GM12878 (cell line): ENCODE measurements around the gene SNX12. TPM values are rescaled to one million over a fixed set of nuclear protein-coding genes. Genes with fewer than 3 reads are reported as not detected.

ENCODE experiments used
- ATAC-seq: fragments of 200-7000 bp; cut with Tn5 transposase; 3 replicates; pipeline ENCODE4 v1.9.1; 2020; ENCODE audit warnings: mild to moderate bottlenecking, moderate library complexity
- BruUV-seq: library from RNA; stranded (reverse); fragments of 400-500 nt; replicated peaks from 2 replicates; lab custom pipeline; 2021; lab: Mats Ljungman, UMichigan
- CTCF ChIA-PET: fragments of 300-600 bp; sonication (Branson Sonifier 250); formaldehyde crosslinking; extraction: SDS; loops from one replicate; lab custom pipeline; 2021; ENCODE audit warnings: inconsistent platforms; lab: Yijun Ruan, JAX
- POLR2A ChIA-PET: fragments of 350-600 bp; formaldehyde crosslinking; extraction: SDS; loops from one replicate; lab custom pipeline; 2021; ENCODE audit warnings: inconsistent platforms; lab: Charles Lee
- RAD21 ChIA-PET: fragments of 300-600 bp; sonication (Branson Sonifier 250); formaldehyde crosslinking; loops from one replicate; lab custom pipeline; 2023; ENCODE audit warnings: antibody characterized with exemption; ENCODE audit not compliant: unreplicated experiment; lab: Charles Lee
- SMC1A ChIA-PET: fragments of 300-600 bp; sonication (Branson Sonifier 250); formaldehyde crosslinking; loops from one replicate; lab custom pipeline; 2023; ENCODE audit not compliant: unreplicated experiment, uncharacterized antibody; lab: Charles Lee
- DNase-seq: peaks from one replicate; pipeline ENCODE4 v3.0.0-alpha.2; 2011; ENCODE audit warnings: low read depth, low spot score
- FAIRE-seq: peaks from 3 replicates; lab custom pipeline; 2011; peaks lifted over from hg19 to GRCh38; lab: Jason Lieb, UNC
- H2AFZ ChIP-seq: 2 replicates; pipeline ENCODE4 v1.6.0; 2011; ENCODE audit warnings: low read depth, low read length, control low read depth; ENCODE audit not compliant: control insufficient read depth
- H3K27ac ChIP-seq: 2 replicates; pipeline ENCODE4 v1.5.1; 2011; ENCODE audit warnings: control low read depth; ENCODE audit not compliant: control insufficient read depth, insufficient read depth
- H3K27me3 ChIP-seq, 2 experiments: replicated peaks in 1 of 2; 2 replicates each; pipeline versions ENCODE4 v1.6.0 to v1.6.1; 2011; ENCODE audit warnings: low read length in 1 of 2; ENCODE audit not compliant: control insufficient read depth in 2 of 2, insufficient read depth in 2 of 2
- H3K36me3 ChIP-seq, 2 experiments: 2 replicates each; pipeline ENCODE4 v1.5.1; 2011; ENCODE audit warnings: low read length in 1 of 2; ENCODE audit not compliant: control insufficient read depth in 2 of 2, insufficient read depth in 2 of 2
- H3K4me1 ChIP-seq: 2 replicates; pipeline ENCODE4 v1.6.1; 2011; ENCODE audit warnings: mild to moderate bottlenecking, low read length, moderate library complexity, mixed read lengths; ENCODE audit not compliant: control insufficient read depth, insufficient read depth
- H3K4me2 ChIP-seq: 2 replicates; pipeline ENCODE4 v1.6.0; 2011; ENCODE audit warnings: control low read depth; ENCODE audit not compliant: control insufficient read depth, insufficient read depth
- H3K4me3 ChIP-seq: fragments of 200-600 bp; sonication (generic); 2 replicates; pipeline ENCODE4 v1.5.1; 2016
- H3K79me2 ChIP-seq: 2 replicates; pipeline ENCODE4 v1.6.0; 2011; ENCODE audit warnings: low read length; ENCODE audit not compliant: control insufficient read depth, insufficient read depth
- H3K9ac ChIP-seq: 2 replicates; pipeline ENCODE4 v1.8.0; 2011; ENCODE audit warnings: low read length, control low read depth, mixed read lengths; ENCODE audit not compliant: control insufficient read depth, insufficient read depth
- H3K9me3 ChIP-seq: replicated peaks from 3 replicates; pipeline ENCODE4 v1.5.1; 2011; ENCODE audit warnings: mild to moderate bottlenecking, low read length; ENCODE audit not compliant: control insufficient read depth, insufficient read depth
- H4K20me1 ChIP-seq: 2 replicates; pipeline ENCODE4 v1.6.0; 2011; ENCODE audit not compliant: control insufficient read depth, insufficient read depth
- CBX5 ChIP-seq: sonication (generic); IDR thresholded peaks from 2 replicates; pipeline ENCODE4 v1.6.1; 2016; ENCODE audit warnings: low read depth, moderate library complexity, mild to moderate bottlenecking, inconsistent platforms
- EP300 ChIP-seq, 2 experiments: fragments of 150-350 bp in 1 of 2; IDR thresholded peaks; 2 replicates each; pipeline ENCODE4 v1.6.1; 2011 to 2012; ENCODE audit warnings: low read depth in 2 of 2, low read length in 2 of 2, borderline replicate concordance in 1 of 2, improper control_type of control experiment in 1 of 2, inconsistent platforms in 1 of 2; ENCODE audit not compliant: control insufficient read depth in 1 of 2
- MLLT1 ChIP-seq: fragments of 450-650 bp; IDR thresholded peaks from 2 replicates; pipeline ENCODE4 v1.6.1; 2016; ENCODE audit warnings: mild to moderate bottlenecking
- MYC ChIP-seq: IDR thresholded peaks from 2 replicates; pipeline ENCODE4 v1.6.1; 2011; ENCODE audit warnings: mild to moderate bottlenecking, low read length, moderate library complexity, inconsistent platforms; ENCODE audit not compliant: insufficient read depth, insufficient replicate concordance, insufficient read length, severe bottlenecking
- PAX5 ChIP-seq: IDR thresholded peaks from 2 replicates; pipeline ENCODE4 v1.6.1; 2011; ENCODE audit warnings: low read depth, low read length, borderline replicate concordance
- POU2F2 ChIP-seq: IDR thresholded peaks from 3 replicates; pipeline ENCODE4 v1.6.1; 2011; ENCODE audit warnings: low read depth, mild to moderate bottlenecking, low read length, borderline replicate concordance
- RAD51 ChIP-seq: fragments of 450-650 bp; IDR thresholded peaks from 2 replicates; pipeline ENCODE4 v1.6.1; 2016; ENCODE audit warnings: moderate library complexity, mild to moderate bottlenecking, inconsistent platforms
- SKIL ChIP-seq: fragments of 450-650 bp; IDR thresholded peaks from 2 replicates; pipeline ENCODE4 v1.6.1; 2017; ENCODE audit warnings: mild to moderate bottlenecking, low read depth, inconsistent platforms; ENCODE audit not compliant: poor library complexity, severe bottlenecking
- SMARCA5 ChIP-seq: fragments of 450-650 bp; IDR thresholded peaks from 2 replicates; pipeline ENCODE4 v1.6.1; 2017; ENCODE audit warnings: mild to moderate bottlenecking
- ZBED1 ChIP-seq: IDR thresholded peaks from 2 replicates; pipeline ENCODE4 v1.6.1; 2016; ENCODE audit warnings: borderline replicate concordance
- ZBTB4 ChIP-seq: fragments of 450-650 bp; formaldehyde crosslinking; IDR thresholded peaks from 2 replicates; pipeline ENCODE4 v1.4.0; 2022; ENCODE audit warnings: mild to moderate bottlenecking, moderate library complexity
- WGBS: methylation state at CpG from one replicate; pipeline ENCODE4 v1.1.6; 2016; ENCODE audit warnings: low lambda C conversion rate; ENCODE audit not compliant: insufficient replicate concordance, insufficient coverage; ENCODE audit errors: missing lambda C conversion rate; 5-methylcytosine and 5-hydroxymethylcytosine counted together
- in situ Hi-C: fragments of 300-500 bp; cut with MboI; formaldehyde crosslinking; loops from 9 replicates; pipeline ENCODE4 v1.14.3; 2018; ENCODE audit warnings: mixed read lengths
- intact Hi-C: fragments of 100-400 bp; cut with micrococcal nuclease; formaldehyde crosslinking; loops from one replicate; pipeline ENCODE4 v1.14.2; 2022; ENCODE audit not compliant: unreplicated experiment
- polyA plus RNA-seq, 11 experiments: library from polyadenylated mRNA; depleted of rRNA in 4 of 11; unstranded in 6 of 11; stranded (reverse) in 5 of 11; fragments of >200 nt; fragmentation: Nextera tagmentation in 4 of 11; fragmentation: Illumina TruSeq in 1 of 11; extraction: Ambion mirVana in 4 of 11; extraction: Trizol in 1 of 11; gene quantifications; 1 replicate in 1 of 11; 2 replicates in 10 of 11; pipeline versions ENCODE4 v1.2.1 to v1.2.3, GENCODE V29; 2011 to 2016; ENCODE audit warnings: inconsistent platforms in 2 of 11, missing spikeins in 2 of 11, low read depth in 1 of 11
- total RNA-seq, 4 experiments: library from RNA; depleted of rRNA in 3 of 4; stranded (reverse); fragments of >200 nt in 3 of 4; fragmentation: Illumina TruSeq in 1 of 4; extraction: Trizol in 1 of 4; gene quantifications; 2 replicates each; pipeline versions ENCODE4 v1.2.1 to v1.2.3, GENCODE V29; 2013 to 2021

SNX12 gene
- total and polyA plus RNA-seq, 10 of the 15 experiments (the other 5 are each of a cell fraction or from before 2014, with no cell fraction given) = 4.4 to 50.4 (median 34.2) TPM

GRCh38 chrX:71057848-71058530 is 10.1 kb downstream of the SNX12 start:
- Histone ChIP-seq H3K36me3 (peaks cover 2 to 4% of the 10 kb centered on the region in 2 experiments; a peak in 2 of 4 replicates), H3K4me1 (no peaks in the 10 kb centered on the region; the same call in 1 of the 2 replicates), H2AFZ (no peak overlapping the region), H3K9me3 (no peaks in the 10 kb centered on the region), H3K27me3 (no peaks in the 10 kb centered on the region), H3K79me2 (no peaks in the 10 kb centered on the region), H3K27ac (no peak overlapping the region), H4K20me1 (no peaks in the 10 kb centered on the region), H3K9ac (no peak overlapping the region), H3K4me2 (no peak overlapping the region), H3K4me3 (no peak overlapping the region)
- DNase-seq (no peak), ATAC-seq (no peak), FAIRE-seq (no peak)
- in situ Hi-C loops = no loop called here
- no TSS peak for BruUV-seq
- SMC1A ChIA-PET = interaction anchor here (1.0 to 1.3 kb wide), 2 partner anchors 10 to 60 kb away, joined by 3 to 4 read pairs; partner anchors contain the start of genes MED12 and SNX12
- TF ChIP-seq PAX5 (no peak), SMARCA5 (no peak), POU2F2 (no peak), RAD51 (no peak), MYC (no peak), ZBED1 (no peak), EP300 (IDR thresholded peaks at IDR 0.05; ENCODE audit: borderline replicate concordance in 1 of 2, control insufficient read depth in 1 of 2, low read depth in 2 of 2, low read length in 2 of 2) (no peak), CBX5 (no peak), SKIL (no peak), ZBTB4 (CRISPR knock-in tag) (no peak), MLLT1 (no peak)
- POLR2A ChIA-PET = no interaction called here
- WGBS = 72% methylated on average over 3 of the region's 3 CpGs
- intact Hi-C loops = no loop called here
- CTCF ChIA-PET = interaction anchor here (0.6 to 0.8 kb wide), 3 partner anchors 10 to 122 kb away, joined by 3 read pairs; no protein-coding TSS in a partner anchor
- RAD21 ChIA-PET = no interaction called here
